KMS-11 (cell line): Measurements from ENCODE around the gene PCDHAC2.

Source experiments
- H2AFZ ChIP-seq: fragments of 200-600 bp; sonication (generic); 2 replicates; pipeline ENCODE4 v1.6.1; 2016; ENCODE audit warnings: antibody characterized with exemption, mixed run types, low read depth
- H3K27ac ChIP-seq: fragments of 200-600 bp; sonication (generic); 2 replicates; pipeline ENCODE4 v1.6.1; 2016; ENCODE audit warnings: mild to moderate bottlenecking, mixed run types
- H3K27me3 ChIP-seq: fragments of 200-600 bp; sonication (generic); 2 replicates; pipeline ENCODE4 v1.6.1; 2017; ENCODE audit warnings: mild to moderate bottlenecking, low read depth, mixed run types, moderate library complexity; ENCODE audit not compliant: insufficient read depth
- H3K36me3 ChIP-seq: fragments of 200-600 bp; sonication (generic); 2 replicates; pipeline ENCODE4 v1.6.1; 2017; ENCODE audit warnings: mild to moderate bottlenecking, mixed run types; ENCODE audit not compliant: insufficient read depth
- H3K4me1 ChIP-seq: fragments of 200-600 bp; sonication (generic); 2 replicates; pipeline ENCODE4 v1.6.1; 2016; ENCODE audit warnings: mild to moderate bottlenecking, low read depth, mixed run types; ENCODE audit not compliant: poor library complexity, severe bottlenecking
- H3K4me2 ChIP-seq: fragments of 200-600 bp; sonication (generic); 2 replicates; pipeline ENCODE4 v1.7.0; 2016; ENCODE audit warnings: mild to moderate bottlenecking, mixed run types
- H3K4me3 ChIP-seq: fragments of 200-600 bp; sonication (generic); IDR thresholded peaks from 2 replicates; pipeline ENCODE4 v1.6.1; 2017; ENCODE audit warnings: low read depth, low read length, mixed read lengths; ENCODE audit not compliant: insufficient read depth
- H3K79me2 ChIP-seq: fragments of 200-600 bp; sonication (generic); 2 replicates; pipeline ENCODE4 v1.6.1; 2016; ENCODE audit warnings: low read depth, mixed run types; ENCODE audit not compliant: insufficient read depth
- H3K9ac ChIP-seq: fragments of 200-600 bp; sonication (generic); 2 replicates; pipeline ENCODE4 v1.6.1; 2016; ENCODE audit warnings: mild to moderate bottlenecking, mixed run types
- H4K20me1 ChIP-seq: fragments of 200-600 bp; sonication (generic); 2 replicates; pipeline ENCODE4 v1.6.1; 2016; ENCODE audit warnings: mild to moderate bottlenecking, mixed run types; ENCODE audit not compliant: insufficient read depth
- CTCF ChIP-seq: fragments of 200-600 bp; sonication (generic); conservative IDR thresholded peaks from 2 replicates; pipeline ENCODE4 v1.6.1; 2017; ENCODE audit warnings: low read depth, mild to moderate bottlenecking, antibody characterized with exemption, low read length, moderate library complexity, mixed read lengths

Gene PCDHAC2

DNA sequence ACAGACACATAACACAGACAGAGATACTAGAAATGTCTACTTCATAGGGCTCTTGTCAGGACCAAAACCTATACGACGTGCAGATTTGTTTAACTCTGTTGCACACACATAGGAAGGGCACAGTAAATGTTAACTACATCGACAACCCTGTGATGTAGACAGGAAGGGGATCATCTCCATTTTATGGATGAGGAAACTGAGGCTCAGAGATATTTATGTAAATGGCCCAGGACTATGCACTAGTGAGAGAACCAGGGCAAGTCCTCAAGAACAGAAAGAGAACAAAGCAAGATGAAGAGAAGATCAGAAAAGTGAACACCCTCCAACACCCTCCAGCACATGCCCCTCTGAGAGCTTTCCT lies 36.3 kb downstream of the PCDHAC2 start:
- H3K4me2 ChIP-seq, result no peak overlapping the region
- no peak for TF ChIP-seq CTCF
- no peaks in the 10 kb centered on the region for H3K27me3 ChIP-seq
- no peak overlapping the region for H2AFZ ChIP-seq
- no peak overlapping the region for H3K9ac ChIP-seq
- H3K27ac ChIP-seq, result no peak overlapping the region
- H4K20me1 ChIP-seq, result no peaks in the 10 kb centered on the region
- H3K4me3 ChIP-seq, result no peak overlapping the region
- no peaks in the 10 kb centered on the region for H3K79me2 ChIP-seq
- H3K4me1 ChIP-seq, result no peaks in the 10 kb centered on the region
- H3K36me3 ChIP-seq, result no peaks in the 10 kb centered on the region

DNA sequence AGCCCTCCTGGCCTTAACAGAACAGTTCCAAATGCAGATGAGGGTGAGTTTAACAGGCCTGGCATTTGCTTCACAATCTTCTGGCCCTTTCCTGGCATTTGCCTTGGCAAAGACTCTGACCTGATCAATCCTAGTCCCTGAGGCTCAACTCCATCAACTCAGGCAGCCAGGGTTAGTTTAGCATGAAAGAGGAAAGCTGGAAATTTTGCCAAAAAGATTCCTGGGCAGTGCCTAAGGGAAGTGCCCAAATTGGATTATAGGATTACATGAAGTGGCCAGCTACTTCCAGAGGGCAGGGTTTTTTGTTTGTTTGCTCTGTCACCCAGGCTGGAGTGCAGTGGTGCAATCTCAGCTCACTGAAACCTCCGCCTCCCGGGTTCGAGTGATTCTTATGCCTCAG lies 36.8 kb downstream of the PCDHAC2 start:
- no peaks in the 10 kb centered on the region for H3K36me3 ChIP-seq
- no peaks in the 10 kb centered on the region for H3K4me1 ChIP-seq
- no peak for TF ChIP-seq CTCF
- no peak overlapping the region for H3K27ac ChIP-seq
- no peak overlapping the region for H3K4me3 ChIP-seq
- no peak overlapping the region for H3K4me2 ChIP-seq
- H3K27me3 ChIP-seq, result no peaks in the 10 kb centered on the region
- no peak overlapping the region for H3K9ac ChIP-seq
- no peak overlapping the region for H2AFZ ChIP-seq
- H4K20me1 ChIP-seq, result no peaks in the 10 kb centered on the region
- H3K79me2 ChIP-seq, result no peaks in the 10 kb centered on the region

DNA sequence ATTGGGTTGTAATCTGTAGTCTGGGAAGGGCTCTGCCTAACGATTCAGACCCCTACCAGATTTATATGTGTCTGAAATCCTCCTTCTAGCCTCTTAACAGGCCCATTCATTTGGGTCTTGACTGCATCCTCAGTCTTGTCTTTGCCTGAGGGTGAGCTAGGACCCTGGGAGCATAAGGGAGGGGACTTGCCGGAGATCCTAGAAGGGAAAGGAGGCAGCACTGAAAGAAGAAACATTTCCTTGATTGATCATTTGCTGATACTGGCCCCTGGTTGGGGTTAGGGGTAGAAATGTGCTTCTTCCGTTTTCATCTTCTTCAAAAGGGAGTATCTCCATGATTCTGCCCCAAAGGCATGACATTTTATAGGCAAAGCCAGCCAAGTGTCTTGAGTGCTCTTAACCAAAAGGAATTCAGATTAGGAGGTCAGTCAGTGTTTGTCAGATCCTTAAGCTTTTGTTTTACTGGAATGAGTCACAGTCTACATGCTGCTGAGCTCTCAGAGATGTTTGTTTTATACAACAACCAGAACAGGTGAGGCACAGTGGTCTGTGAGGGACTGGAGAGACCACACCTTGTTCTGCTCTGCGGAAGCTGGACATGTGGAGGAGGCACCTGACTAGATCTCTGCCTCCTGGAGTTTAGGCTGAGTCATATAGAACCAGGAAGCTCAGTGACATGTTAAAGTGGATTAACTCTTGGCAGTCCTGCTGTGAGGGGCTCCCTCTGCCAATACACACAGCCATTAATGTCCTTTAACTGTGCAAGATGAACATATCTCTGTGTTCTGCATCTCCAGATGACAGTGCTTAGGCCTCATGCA lies 37.7 kb downstream of the PCDHAC2 start:
- H3K4me2 ChIP-seq, result no peak overlapping the region
- no peaks in the 10 kb centered on the region for H3K79me2 ChIP-seq
- H3K27ac ChIP-seq, result no peak overlapping the region
- no peaks in the 10 kb centered on the region for H3K27me3 ChIP-seq
- no peak for TF ChIP-seq CTCF
- no peak overlapping the region for H2AFZ ChIP-seq
- no peaks in the 10 kb centered on the region for H3K4me1 ChIP-seq
- no peak overlapping the region for H3K9ac ChIP-seq
- H3K36me3 ChIP-seq, result no peaks in the 10 kb centered on the region
- no peaks in the 10 kb centered on the region for H4K20me1 ChIP-seq
- H3K4me3 ChIP-seq, result no peak overlapping the region

GRCh38 chr5:141007791-141008190 lies 41.5 kb downstream of the PCDHAC2 start:
- Histone ChIP-seq H3K4me3 (no peak overlapping the region), H3K36me3 (no peaks in the 10 kb centered on the region)
- TF ChIP-seq CTCF, result no peak

More at GRCh38 chr5:141007791-141008190, 41.5 kb downstream of the PCDHAC2 start:
- H3K27me3 ChIP-seq, result no peaks in the 10 kb centered on the region
- H3K27ac ChIP-seq, result no peak overlapping the region
- H3K4me1 ChIP-seq, result no peaks in the 10 kb centered on the region
- H3K79me2 ChIP-seq, result no peaks in the 10 kb centered on the region
- no peaks in the 10 kb centered on the region for H4K20me1 ChIP-seq
- no peak overlapping the region for H3K4me2 ChIP-seq
- H2AFZ ChIP-seq, result no peak overlapping the region
- H3K9ac ChIP-seq, result no peak overlapping the region
